Skin epidermis (tissue), 12 donors: ENCODE data around the gene RPRML.
"Not testable (repeated sequence)": the region's sequence is repeated elsewhere in the genome, so short reads cannot be mapped to it uniquely, and the experiment has no call there.

Source experiments
- H3K27ac ChIP-seq, 21 experiments: fragments of 200-600 bp; sonication (generic) in 11 of 21; one replicate each; pipeline ENCODE4 v1.5.0; 2020; ENCODE audit warnings: mild to moderate bottlenecking in 3 of 21, inconsistent platforms in 2 of 21, moderate library complexity in 2 of 21
- H3K4me3 ChIP-seq, 7 experiments: fragments of 200-600 bp; sonication (generic) in 2 of 7; one replicate each; pipeline ENCODE4 v1.5.0; 2020; ENCODE audit warnings: inconsistent platforms in 2 of 7, mild to moderate bottlenecking in 2 of 7, moderate library complexity in 1 of 7

RPRML gene

DNA sequence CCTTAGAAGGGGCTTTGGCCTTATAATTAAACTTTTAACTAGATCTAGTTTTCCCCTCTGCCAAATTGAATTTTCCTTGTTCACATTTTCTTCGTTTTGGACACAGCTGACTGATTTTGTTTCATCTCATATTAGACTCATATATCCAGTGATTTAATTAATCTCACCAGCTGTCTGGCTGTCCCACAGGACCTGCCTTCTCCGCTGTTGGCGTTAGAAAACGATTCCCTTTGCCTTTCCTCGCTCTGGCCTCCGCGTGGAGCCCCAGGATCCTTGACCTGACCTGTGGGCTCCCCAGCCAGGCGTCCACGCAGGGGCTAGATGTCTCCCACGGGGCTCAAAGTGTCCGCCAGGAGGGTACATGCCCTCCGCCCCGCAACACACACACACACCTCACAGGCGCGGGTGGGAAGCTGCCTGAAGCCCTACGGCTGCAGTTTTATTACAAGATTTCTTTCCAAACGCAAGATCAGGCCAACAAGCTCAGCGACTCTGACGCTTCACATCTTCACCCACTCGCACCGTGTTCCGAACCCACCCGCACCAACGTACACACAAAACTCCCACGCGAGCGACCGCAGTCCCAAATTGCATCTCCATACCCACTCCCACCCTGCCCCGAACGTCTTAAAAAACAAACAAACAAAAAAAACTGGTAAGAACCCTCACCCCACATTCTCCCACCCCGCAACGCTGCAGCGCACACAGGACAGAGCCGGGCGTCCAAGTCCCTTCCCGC lies 1.1 kb downstream of the RPRML start:
- H3K4me3 ChIP-seq, result peak overlapping the region in 4 of 7 experiments; percentile 19 to 54 (median 38)
- peak overlapping the region in 1 of 21 experiments; percentile 5 for H3K27ac ChIP-seq

DNA sequence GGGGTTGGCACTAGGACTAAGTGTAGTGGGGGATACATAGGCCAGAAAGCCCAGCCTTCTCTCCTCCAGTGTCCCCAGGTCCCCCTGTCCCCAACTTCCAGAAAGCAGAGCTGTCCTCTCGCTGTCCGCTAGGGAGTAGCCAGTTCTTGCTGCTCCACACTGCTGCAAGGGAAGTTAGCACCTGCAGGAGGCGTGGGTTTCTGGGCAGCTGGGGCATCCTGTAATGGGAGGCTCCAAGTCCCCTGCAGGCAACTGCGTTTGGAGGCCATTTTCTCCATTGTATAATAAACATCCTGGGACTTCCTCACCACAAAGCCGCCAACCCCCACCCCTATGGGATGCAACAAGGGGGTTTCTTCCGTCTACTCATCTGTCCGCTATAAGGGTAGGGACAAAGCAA lies 1.7 kb downstream of the RPRML start:
- Histone ChIP-seq H3K27ac (no peak overlapping the region), H3K4me3 (no peak overlapping the region)

DNA sequence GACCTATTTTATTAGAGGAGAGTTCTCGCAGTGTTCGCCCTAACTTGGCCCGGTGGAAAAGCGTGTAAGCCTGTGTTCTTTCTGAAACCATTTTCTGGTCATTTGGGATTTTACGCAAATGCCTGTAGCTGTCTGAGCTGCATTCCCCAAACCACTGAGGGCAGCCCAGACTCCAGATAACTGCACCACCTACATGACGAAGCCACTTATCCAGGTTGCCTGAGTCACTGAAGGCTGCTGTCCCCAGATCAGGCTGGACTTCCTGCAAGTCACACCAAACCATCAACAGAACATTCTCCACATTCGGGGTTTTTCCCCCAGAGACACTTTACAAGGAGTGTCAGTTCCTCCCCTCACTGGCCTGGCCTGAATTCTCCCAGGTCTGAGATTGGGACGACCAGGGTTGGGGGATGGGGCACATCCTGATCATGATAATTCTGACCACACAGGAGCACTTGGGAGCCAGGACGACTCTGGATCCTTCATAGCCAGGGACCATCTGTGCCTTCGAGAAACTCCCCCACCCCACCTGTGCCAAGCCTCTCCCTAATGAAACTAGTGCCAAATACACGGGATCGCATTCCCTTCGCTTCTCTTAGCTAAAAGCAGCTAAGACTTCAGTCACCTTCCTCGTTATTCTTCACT lies 2.3 kb downstream of the RPRML start:
- Histone ChIP-seq H3K4me3 (no peak overlapping the region), H3K27ac (no peak overlapping the region)

DNA sequence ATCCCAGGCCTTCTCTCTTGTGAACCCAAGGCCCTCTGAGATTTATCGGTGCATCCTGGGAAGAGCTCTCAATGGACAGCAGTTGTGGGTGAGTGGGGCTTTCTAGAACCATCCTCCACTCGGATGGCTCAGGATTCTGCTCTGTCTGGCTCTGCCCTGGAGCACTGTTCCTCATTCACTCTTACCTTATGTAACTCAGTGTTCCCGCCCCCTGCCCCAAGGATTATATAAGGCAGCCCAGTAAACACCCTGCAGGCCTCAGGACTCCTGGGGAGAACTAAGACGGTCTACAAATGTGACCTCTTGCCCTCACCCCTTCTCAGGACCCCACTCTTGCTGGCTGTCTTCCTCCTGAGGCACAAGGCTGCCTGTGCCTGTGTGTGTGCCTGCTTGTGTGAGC lies 3.8 kb downstream of the RPRML start:
- Histone ChIP-seq H3K27ac (no peak overlapping the region), H3K4me3 (no peak overlapping the region)

DNA sequence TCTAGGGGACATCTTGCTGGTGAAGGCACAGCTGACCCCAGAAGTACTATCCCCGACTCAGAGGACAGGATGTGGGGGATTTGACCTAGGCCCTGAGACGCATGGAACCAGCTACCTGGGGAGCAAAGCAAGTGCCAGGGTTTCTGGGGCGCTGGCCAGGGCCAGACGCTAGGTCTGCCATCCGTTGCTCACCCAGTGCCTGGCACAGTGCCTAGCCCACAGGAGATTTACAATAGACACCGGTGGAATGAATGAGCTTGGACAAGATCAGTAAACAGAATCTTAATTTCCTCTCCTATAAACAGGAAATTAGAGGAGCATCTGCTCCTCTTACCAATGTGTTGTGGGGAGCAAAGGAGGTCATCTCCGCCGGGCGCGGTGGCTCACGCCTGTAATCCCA lies 5.0 kb downstream of the RPRML start:
- no peak overlapping the region for H3K4me3 ChIP-seq
- H3K27ac ChIP-seq, result no peak overlapping the region

DNA sequence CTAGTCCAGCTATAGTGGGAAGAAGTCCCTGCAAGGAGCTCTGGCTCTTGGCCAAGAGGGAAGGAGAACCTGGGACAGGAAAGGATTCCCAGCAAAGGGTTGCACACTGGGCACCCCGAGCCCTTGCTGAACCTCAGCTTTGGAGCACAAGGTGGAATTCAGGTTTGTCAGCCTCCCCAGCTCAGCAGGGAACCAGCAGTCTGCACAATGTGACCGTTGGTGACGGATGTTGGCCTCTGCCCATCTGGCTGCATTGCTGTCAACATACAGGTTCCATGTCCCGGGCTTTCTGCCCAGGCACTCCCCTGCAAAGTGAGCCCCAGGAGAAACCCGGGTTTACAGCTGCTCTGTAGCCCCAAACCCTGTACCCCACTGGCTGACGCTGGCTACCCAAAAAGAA lies 6.7 kb downstream of the RPRML start:
- H3K27ac ChIP-seq, result peak overlapping the region in 2 of 21 experiments; percentile 32 to 35
- no peak overlapping the region for H3K4me3 ChIP-seq

DNA sequence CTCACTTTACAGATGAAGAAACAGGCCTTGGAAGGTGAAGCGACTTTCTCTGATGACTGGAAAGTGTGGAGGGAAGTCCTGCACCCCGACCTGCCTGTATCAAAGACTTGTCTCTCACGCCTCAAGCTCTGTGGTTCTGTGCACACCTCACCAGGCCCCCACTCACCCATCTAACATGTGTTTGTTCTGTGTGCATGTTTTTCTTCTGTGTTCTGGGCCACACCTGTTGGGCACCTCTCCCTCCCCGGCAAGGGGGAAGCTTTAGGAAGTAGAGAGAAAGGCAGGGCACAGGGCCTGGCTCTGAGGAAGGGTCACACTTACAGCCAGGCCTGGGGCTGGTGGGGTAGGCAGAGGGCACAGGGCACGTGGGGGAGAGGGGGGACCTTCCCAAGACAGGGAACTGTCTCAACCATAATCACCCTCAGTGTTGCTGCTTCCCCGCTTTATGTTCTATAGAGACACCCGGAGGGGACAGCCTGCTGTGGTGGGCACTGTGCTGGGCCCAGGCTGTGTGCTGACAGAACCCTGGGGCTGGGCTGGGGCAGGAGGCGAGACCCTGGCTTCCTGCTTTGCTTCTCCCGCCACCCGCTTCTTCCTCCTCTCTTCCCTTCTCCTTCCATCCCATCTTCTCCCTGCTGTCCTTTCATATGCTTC lies 7.3 kb downstream of the RPRML start:
- peak overlapping the region in 3 of 21 experiments; percentile 17 to 35 (median 32) for H3K27ac ChIP-seq

DNA sequence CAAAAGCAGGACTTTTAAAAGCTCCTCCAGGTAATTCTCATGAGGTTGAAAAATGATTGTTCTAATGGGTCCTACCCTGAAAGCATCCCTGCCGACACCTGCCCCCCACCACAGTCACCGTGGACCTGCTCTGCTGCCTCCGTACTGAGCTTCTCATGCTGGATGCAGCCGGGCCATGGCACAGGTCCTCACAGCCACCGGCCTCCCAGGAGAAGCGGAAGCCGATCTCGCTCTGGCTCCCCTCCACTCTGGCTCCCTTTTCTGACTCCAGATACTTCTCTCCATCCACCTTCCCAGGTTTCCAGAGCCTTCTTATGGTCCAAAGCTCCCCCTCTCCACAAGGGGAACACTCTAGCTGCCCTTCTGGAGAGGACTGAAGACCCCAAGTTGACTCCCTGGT lies 10.2 kb downstream of the RPRML start:
- no peak overlapping the region for H3K4me3 ChIP-seq
- H3K27ac ChIP-seq, result no peak overlapping the region

More for the DNA sequence above, 7.3 kb downstream of the RPRML start:
- no peak overlapping the region for H3K4me3 ChIP-seq

DNA sequence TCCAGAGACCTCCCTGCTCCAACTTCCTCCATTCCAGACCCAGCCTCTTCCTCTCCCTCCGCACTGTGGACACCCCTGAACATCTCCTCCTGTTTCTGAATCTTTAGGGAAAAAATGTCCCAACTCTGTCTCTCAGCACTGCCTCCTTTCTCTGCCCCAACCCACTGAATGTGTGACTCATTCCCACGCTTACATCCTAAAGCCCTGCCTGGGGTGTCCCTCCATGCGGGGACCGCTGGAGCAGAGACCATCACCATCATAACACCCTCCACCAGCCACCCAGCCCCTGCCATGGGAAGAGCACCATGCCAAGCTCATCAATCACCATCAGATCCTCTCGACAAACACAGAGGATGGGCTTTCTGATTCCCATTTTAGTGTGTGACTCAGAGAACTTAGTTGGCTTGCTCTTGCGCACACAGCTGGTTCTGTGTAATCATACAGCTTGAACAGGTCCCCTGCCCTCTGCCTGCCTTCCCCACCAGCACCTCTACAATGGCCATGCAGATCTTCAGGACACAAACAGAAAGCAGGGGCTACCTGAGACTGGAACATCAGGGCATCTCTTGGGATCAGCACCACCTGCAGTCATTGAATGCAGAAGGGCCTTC lies 10.7 kb downstream of the RPRML start:
- Histone ChIP-seq H3K4me3 (no peak overlapping the region), H3K27ac (no peak overlapping the region)

DNA sequence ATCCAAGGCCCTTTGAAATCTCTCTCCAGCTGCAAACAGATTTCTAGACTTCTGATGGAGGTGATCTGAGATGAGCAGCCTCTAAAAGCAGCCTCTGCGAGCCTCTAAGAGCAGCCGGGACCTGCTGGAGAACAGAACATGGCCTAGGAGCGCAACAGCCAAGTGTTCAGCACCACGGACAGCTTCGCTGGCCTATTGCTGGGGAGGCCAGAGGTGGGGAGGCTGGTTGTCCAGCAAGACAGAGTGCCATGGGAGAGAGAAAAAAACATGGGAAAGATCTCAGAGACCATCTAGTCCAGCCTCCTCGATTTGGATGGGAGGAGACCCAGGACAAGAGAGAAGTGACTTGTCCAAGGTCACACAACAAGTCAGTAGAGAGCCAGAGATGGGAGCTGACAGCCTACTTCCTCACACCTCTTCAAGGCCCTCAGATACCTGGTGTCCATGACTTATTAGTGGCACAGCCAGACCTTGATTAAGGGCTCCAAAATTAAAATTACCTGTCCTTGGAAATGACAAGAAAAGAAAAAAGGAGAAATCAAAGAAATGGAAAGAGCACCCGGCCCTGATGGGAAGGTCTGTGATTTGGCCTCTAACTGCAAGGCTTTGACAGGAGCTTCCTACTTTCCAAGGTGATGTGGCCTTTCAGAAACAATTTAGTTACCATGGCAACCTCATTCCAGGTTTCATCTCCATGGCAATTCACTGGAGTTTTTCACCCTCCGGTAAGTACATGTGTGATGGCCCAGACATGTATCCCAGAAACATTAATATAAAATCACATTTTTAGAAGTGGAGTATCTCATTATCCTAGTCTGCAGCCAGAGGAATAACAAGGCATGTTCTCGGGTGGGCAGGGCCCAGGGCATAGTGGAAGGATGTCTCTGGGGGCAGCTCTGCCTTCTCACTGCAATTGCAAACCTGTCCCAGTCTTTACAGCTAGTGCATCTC lies 14.5 kb downstream of the RPRML start:
- Histone ChIP-seq H3K27ac (no peak overlapping the region), H3K4me3 (no peak overlapping the region)

DNA sequence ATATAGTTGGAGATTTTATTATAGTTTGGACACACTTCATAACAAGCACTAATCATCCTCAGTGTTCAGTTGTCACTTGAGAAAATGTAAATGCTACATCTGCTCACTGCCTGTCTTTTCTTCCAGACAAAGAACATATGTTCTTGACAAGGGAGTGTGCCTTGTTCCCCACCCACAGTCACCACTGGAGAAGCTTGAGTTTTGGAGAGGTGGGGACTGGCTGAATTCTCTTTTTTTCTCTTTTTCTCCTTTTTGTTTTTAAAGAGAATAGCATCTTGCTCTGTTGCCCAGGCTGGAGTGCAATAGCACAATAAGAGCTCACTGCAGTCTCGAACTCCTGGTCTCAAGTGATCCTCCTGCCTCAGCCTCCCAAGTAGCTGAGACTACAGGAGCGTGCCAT lies 15.5 kb downstream of the RPRML start:
- Histone ChIP-seq H3K4me3 (no peak overlapping the region), H3K27ac (no peak overlapping the region)

DNA sequence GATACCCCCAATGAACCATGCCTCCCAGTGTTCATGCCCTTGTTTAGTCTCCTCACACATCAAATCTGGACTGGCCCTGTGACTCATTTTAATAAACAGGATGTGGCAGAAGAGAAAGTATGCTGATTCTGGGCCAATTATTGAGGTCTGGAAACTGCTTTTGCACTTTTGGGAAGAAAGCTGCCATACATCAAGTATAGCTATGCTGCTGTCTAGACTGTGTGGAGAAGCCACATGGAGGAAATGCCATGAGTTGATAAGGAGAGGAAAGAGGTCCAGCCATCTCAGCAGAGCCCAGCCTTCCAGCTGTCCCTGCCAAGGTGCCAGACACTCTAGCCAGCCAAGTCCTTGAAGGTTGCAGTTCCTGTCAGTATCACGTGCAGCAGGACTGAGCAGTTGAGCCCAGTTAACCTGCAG lies 16.7 kb downstream of the RPRML start:
- H3K4me3 ChIP-seq, result no peak overlapping the region
- H3K27ac ChIP-seq, result no peak overlapping the region

DNA sequence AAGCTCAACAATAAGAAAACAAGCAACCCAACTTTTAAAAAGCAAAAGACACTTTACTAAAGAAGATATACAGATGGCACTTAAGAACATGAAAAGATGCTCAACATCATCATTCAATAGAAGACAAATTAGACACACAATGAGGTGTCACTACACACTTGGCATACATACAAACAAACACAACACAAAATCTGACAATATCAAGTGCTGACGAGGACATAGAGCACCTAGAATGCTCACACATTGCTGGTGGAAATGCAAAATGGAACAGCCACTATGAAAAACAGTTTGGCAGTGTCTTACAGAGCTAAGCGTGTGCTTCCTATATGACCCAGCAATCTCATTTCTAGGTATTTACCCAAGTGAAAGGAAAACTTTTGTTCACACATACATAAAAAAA lies 18.9 kb downstream of the RPRML start:
- no peak overlapping the region for H3K4me3 ChIP-seq
- no peak overlapping the region for H3K27ac ChIP-seq

DNA sequence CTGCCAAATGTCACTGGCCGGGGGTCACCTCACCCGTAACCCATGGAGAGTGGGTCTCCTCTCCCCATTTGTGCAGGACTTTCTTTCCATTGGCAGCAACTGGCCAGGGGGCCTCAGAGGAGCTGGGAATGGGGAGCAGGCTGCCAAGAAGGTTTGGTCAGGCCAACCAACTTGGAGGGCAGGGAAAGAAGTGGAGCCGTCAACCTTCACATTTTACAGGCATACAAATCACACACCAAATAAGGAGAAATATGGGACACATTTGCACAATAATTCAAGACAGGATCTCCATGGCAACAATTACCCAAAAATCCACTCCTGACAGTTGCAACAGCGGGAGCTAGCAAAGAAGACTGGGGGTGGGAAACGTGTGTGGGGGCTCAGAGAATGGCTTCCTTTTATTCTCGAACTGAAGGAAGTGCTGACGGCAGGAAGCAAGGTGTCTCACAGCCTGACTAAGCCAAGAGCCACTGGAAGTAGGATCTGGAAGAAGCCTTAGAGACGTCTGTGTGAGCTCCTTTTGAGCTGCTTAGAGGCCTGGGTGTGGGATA lies 20.9 kb downstream of the RPRML start:
- H3K27ac ChIP-seq, result no peak overlapping the region
- no peak overlapping the region for H3K4me3 ChIP-seq

DNA sequence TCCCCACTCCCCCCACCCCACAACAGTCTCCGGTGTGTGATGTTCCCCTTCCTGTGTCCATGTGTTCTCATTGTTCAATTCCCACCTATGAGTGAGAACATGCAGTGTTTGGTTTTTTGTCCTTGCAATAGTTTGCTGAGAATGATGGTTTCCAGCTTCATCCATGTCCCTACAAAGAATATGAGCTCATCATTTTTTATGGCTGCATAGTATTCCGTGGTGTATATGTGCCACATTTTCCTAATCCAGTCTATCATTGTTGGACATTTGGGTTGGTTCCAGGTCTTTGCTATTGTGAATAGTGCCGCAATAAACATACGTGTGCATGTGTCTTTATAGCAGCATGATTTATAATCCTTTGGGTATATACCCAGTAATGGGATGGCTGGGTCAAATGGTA lies 25.9 kb downstream of the RPRML start:
- not testable (repeated sequence) for H3K4me3 ChIP-seq, H3K27ac ChIP-seq

DNA sequence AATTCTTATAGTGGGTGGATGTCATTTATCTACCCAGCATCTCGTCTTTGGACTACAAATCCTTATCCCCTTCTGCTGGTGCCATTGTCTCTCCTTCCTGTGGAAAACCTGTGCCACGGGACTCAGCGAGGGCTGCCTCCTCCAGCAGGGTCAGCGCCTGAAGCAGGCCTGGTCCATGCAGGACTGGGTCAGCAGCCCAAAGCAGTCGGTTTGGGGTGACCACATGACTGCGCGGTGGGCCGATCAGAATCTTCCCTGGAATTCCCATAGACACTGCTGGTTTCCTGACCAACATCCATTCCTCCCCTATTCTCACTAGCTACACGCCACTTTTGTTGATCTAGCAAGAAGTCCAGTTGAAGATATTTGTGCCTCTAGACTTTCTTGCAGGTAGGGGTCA lies 26.9 kb downstream of the RPRML start:
- Histone ChIP-seq H3K4me3 (no peak overlapping the region), H3K27ac (no peak overlapping the region)

DNA sequence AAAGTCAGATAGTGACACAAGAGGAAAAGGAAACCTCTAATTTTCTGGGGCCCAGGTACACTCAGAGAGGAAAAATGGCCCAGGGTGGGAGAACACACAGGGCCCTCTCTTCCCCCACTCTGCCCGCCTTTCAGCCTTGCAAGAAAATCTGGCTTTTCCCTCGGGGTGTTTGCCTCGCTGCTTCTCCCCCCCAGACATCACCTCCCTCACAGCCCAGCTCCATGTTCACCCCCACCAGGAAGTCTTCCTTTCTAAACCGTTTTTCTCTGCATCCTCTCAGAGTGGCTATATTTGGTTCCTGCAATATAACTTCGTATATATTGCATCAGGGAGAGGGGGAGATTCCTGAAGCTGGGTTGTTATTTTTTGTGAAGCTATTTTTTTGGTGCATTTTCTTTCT lies 27.3 kb downstream of the RPRML start:
- Histone ChIP-seq H3K27ac (no peak overlapping the region), H3K4me3 (no peak overlapping the region)

DNA sequence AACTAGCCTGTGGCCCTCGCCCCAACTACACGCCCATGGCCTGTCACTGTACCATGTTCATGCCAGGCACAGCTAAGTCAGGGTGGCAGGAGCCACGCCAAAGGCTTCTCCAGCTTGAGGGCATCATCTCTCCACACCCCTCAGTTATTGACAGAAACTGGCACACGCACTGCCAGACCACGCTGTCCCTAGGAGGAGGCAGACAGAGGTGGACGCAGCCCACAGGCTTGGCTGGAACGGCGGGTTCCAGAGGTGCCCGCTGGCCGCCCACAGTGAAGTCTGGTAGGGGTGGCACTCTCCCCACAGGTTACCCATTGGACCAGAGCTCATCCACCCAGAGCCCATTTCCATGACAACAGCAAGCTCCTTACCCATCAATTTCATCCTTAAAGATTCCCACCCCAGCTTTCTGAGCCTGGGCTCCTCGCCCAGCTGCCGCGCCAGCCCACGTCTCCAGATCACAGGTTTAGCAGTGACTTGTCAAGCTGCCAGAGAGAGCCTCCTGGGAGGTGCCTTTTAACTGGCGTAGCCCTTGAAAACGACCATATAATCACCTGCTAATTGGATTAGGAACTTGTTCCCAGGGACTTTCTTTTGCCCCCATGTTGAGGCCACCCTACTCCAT lies 27.9 kb downstream of the RPRML start:
- no peak overlapping the region for H3K4me3 ChIP-seq
- no peak overlapping the region for H3K27ac ChIP-seq
